ENCODE results near the gene SMARCD2.
"Not testable (repeated sequence)": the region's sequence is repeated elsewhere in the genome, so short reads cannot be mapped to it uniquely, and the experiment has no call there.

The SMARCD2 gene

DNA sequence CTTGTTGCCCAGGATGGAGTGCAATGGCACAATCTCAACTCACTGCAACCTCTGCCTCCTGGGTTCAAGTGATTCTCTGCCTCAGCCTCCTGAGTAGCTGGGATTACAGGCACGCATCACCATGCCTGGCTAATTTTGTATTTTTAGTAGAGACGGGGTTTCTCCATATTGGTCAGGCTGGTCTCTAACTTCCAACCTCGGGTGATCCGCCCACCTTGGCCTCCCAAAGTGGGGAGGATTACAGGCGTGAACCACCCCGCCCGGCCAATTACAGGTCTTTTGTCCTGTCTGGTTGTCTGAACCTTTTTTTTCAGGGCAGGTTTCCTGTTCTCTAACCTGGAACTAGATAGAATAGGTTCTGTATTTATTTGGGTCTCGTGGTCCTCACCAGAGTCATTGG, 13.9 kb upstream of the SMARCD2 start:
- not testable (repeated sequence) for H2BK12ac ChIP-seq (ENCODE audit: low read length); H3K9ac ChIP-seq (ENCODE audit: low read length); H3K14ac ChIP-seq (ENCODE audit: low read length); H3K23ac ChIP-seq (ENCODE audit: low read length); H2AFZ ChIP-seq (ENCODE audit: insufficient read depth, low read length, poor library complexity); H3K36me3 ChIP-seq (ENCODE audit: control insufficient read depth in 1 of 2, insufficient read depth in 2 of 2, low read length in 2 of 2); H3K4me3 ChIP-seq (ENCODE audit: low read depth, low read length); H3K27ac ChIP-seq (ENCODE audit: low read depth, low read length); H4K8ac ChIP-seq (ENCODE audit: low read depth, low read length); H3K18ac ChIP-seq (ENCODE audit: low read length); H3K9me3 ChIP-seq (ENCODE audit: insufficient read depth, low read depth, low read length); H2BK5ac ChIP-seq (ENCODE audit: low read depth, low read length, poor library complexity); H2AK5ac ChIP-seq (ENCODE audit: low read length); H3K4ac ChIP-seq (ENCODE audit: low read depth, low read length); H3K4me1 ChIP-seq (ENCODE audit: control insufficient read depth in 1 of 2, insufficient read depth in 2 of 2, low read length in 2 of 2); H3K79me1 ChIP-seq (ENCODE audit: low read length); H3K79me2 ChIP-seq (ENCODE audit: control insufficient read depth, insufficient read depth, low read length, poor library complexity); H3K27me3 ChIP-seq (ENCODE audit: insufficient read depth, low read length); DNase-seq; H2BK120ac ChIP-seq (ENCODE audit: insufficient read depth, low read length, poor library complexity); H3K4me2 ChIP-seq (ENCODE audit: low read length); H4K12ac ChIP-seq (ENCODE audit: low read depth, low read length); H4K91ac ChIP-seq (ENCODE audit: low read depth, low read length)
- no CpG with 5 or more reads among the region's 8 CpGs for WGBS (ENCODE audit: extremely low coverage, insufficient coverage, insufficient read length)

DNA sequence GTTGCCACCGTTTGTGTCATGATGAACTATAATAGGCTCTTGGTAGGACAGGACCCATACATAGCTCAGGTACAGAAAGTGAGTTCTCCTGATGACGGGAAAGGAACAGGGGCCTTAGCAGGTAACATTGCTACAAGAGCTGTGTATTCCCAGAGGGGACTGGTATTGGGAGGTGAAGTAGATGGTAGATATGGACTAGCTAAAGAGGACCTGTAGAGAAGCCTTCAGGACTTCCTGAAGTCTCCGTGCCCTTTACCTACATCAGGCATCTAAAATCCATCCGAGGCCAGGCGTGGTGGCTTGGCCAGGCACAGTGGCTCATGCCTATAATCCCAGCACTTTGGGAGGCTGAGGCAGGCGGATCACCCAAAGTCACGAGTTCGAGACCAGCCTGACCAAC, 12.7 kb upstream of the SMARCD2 start:
- H3K9me3 ChIP-seq (ENCODE audit: insufficient read depth, low read depth, low read length) = no peaks in the 10 kb centered on the region
- no peak overlapping the region for H2AK5ac ChIP-seq (ENCODE audit: low read length)
- H2BK120ac ChIP-seq (ENCODE audit: insufficient read depth, low read length, poor library complexity) = no peak overlapping the region
- no peak overlapping the region for H2BK12ac ChIP-seq (ENCODE audit: low read length)
- no peak overlapping the region for H3K23ac ChIP-seq (ENCODE audit: low read length)
- no peak overlapping the region for H3K14ac ChIP-seq (ENCODE audit: low read length)
- H3K4me2 ChIP-seq (ENCODE audit: low read length) = no peak overlapping the region
- H3K36me3 ChIP-seq (ENCODE audit: control insufficient read depth in 1 of 2, insufficient read depth in 2 of 2, low read length in 2 of 2) = no peaks in the 10 kb centered on the region
- H3K79me1 ChIP-seq (ENCODE audit: low read length) = no peaks in the 10 kb centered on the region
- DNase-seq = no peak
- no peaks in the 10 kb centered on the region for H3K79me2 ChIP-seq (ENCODE audit: control insufficient read depth, insufficient read depth, low read length, poor library complexity)
- H4K12ac ChIP-seq (ENCODE audit: low read depth, low read length) = no peak overlapping the region
- no peak overlapping the region for H3K9ac ChIP-seq (ENCODE audit: low read length)
- no CpG with 5 or more reads among the region's 8 CpGs for WGBS (ENCODE audit: extremely low coverage, insufficient coverage, insufficient read length)
- no peak overlapping the region for H3K27ac ChIP-seq (ENCODE audit: low read depth, low read length)
- H2BK5ac ChIP-seq (ENCODE audit: low read depth, low read length, poor library complexity) = no peak overlapping the region
- H3K27me3 ChIP-seq (ENCODE audit: insufficient read depth, low read length) = no peaks in the 10 kb centered on the region
- H2AFZ ChIP-seq (ENCODE audit: insufficient read depth, low read length, poor library complexity) = no peak overlapping the region
- H3K4ac ChIP-seq (ENCODE audit: low read depth, low read length) = no peak overlapping the region
- H3K4me3 ChIP-seq (ENCODE audit: low read depth, low read length) = no peak overlapping the region
- no peak overlapping the region for H4K91ac ChIP-seq (ENCODE audit: low read depth, low read length)
- H3K4me1 ChIP-seq (ENCODE audit: control insufficient read depth in 1 of 2, insufficient read depth in 2 of 2, low read length in 2 of 2) = no peaks in the 10 kb centered on the region
- no peak overlapping the region for H3K18ac ChIP-seq (ENCODE audit: low read length)
- H4K8ac ChIP-seq (ENCODE audit: low read depth, low read length) = no peak overlapping the region

DNA sequence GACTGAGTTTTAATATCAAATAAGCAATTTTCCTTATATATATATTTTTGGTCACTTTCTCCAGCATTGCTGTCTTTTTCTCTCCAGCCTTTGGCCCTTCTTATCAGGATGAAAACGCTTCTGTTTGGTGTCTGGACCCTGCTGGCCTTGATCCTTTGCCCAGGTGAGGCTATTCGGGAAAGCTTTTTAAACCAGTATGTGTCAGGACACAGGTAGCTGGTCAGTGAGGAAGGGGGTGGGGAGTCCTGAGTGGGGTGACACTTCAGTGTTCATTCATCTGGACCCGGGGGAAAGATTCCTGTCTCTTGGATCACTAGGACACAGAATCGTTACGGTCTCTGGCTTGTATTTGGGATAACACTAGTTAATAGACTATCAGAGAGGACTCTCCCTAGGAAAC, 12.2 kb upstream of the SMARCD2 start:
- DNase-seq = no peak
- Histone ChIP-seq H4K12ac (ENCODE audit: low read depth, low read length) (no peak overlapping the region), H3K18ac (ENCODE audit: low read length) (no peak overlapping the region), H4K91ac (ENCODE audit: low read depth, low read length) (no peak overlapping the region), H3K79me1 (ENCODE audit: low read length) (no peaks in the 10 kb centered on the region), H4K8ac (ENCODE audit: low read depth, low read length) (no peak overlapping the region), H3K9ac (ENCODE audit: low read length) (no peak overlapping the region), H3K4me1 (ENCODE audit: control insufficient read depth in 1 of 2, insufficient read depth in 2 of 2, low read length in 2 of 2) (no peaks in the 10 kb centered on the region), H3K23ac (ENCODE audit: low read length) (no peak overlapping the region), H2BK12ac (ENCODE audit: low read length) (no peak overlapping the region), H3K4ac (ENCODE audit: low read depth, low read length) (no peak overlapping the region), H3K4me3 (ENCODE audit: low read depth, low read length) (no peak overlapping the region), H2AK5ac (ENCODE audit: low read length) (no peak overlapping the region), H3K27ac (ENCODE audit: low read depth, low read length) (no peak overlapping the region), H2BK5ac (ENCODE audit: low read depth, low read length, poor library complexity) (no peak overlapping the region), H3K27me3 (ENCODE audit: insufficient read depth, low read length) (no peaks in the 10 kb centered on the region), H3K79me2 (ENCODE audit: control insufficient read depth, insufficient read depth, low read length, poor library complexity) (no peaks in the 10 kb centered on the region), H2BK120ac (ENCODE audit: insufficient read depth, low read length, poor library complexity) (no peak overlapping the region), H3K14ac (ENCODE audit: low read length) (no peak overlapping the region), H2AFZ (ENCODE audit: insufficient read depth, low read length, poor library complexity) (no peak overlapping the region), H3K36me3 (ENCODE audit: control insufficient read depth in 1 of 2, insufficient read depth in 2 of 2, low read length in 2 of 2) (no peaks in the 10 kb centered on the region), H3K9me3 (ENCODE audit: insufficient read depth, low read depth, low read length) (peaks cover under 1% of the 10 kb centered on the region), H3K4me2 (ENCODE audit: low read length) (no peak overlapping the region)
- no CpG with 5 or more reads among the region's 5 CpGs for WGBS (ENCODE audit: extremely low coverage, insufficient coverage, insufficient read length)

DNA sequence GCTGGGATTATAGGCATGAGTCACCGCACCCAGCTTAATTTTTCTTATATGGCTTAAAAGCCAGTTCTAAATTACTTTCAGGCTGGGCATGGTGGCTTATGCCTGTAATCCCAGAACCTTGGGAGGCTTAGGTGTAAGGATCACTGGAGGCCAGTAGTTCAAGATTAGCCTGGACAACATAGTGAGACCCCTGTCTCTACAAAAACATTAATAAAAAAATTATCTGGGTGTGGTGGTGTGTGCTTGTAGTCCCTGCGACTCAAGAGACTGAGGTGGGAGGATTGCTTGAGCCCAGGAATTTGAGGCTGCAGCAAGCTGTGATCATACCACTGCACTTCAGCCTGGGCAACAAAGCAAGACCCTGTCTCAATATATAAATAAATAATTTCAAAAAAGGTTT, 10.8 kb upstream of the SMARCD2 start:
- Histone ChIP-seq H2BK5ac (ENCODE audit: low read depth, low read length, poor library complexity) (no peak overlapping the region), H2BK120ac (ENCODE audit: insufficient read depth, low read length, poor library complexity) (no peak overlapping the region), H3K4me2 (ENCODE audit: low read length) (no peak overlapping the region), H3K79me2 (ENCODE audit: control insufficient read depth, insufficient read depth, low read length, poor library complexity) (no peaks in the 10 kb centered on the region), H2AFZ (ENCODE audit: insufficient read depth, low read length, poor library complexity) (no peak overlapping the region), H3K27ac (ENCODE audit: low read depth, low read length) (no peak overlapping the region), H2BK12ac (ENCODE audit: low read length) (no peak overlapping the region), H3K18ac (ENCODE audit: low read length) (no peak overlapping the region), H2AK5ac (ENCODE audit: low read length) (no peak overlapping the region), H4K12ac (ENCODE audit: low read depth, low read length) (no peak overlapping the region), H3K9me3 (ENCODE audit: insufficient read depth, low read depth, low read length) (peaks cover 9% of the 10 kb centered on the region), H3K36me3 (ENCODE audit: control insufficient read depth in 1 of 2, insufficient read depth in 2 of 2, low read length in 2 of 2) (no peaks in the 10 kb centered on the region), H3K4ac (ENCODE audit: low read depth, low read length) (no peak overlapping the region), H3K4me1 (ENCODE audit: control insufficient read depth in 1 of 2, insufficient read depth in 2 of 2, low read length in 2 of 2) (peaks cover 0 to 3% of the 10 kb centered on the region in 2 experiments), H3K79me1 (ENCODE audit: low read length) (peaks cover 3% of the 10 kb centered on the region), H4K8ac (ENCODE audit: low read depth, low read length) (no peak overlapping the region), H3K4me3 (ENCODE audit: low read depth, low read length) (no peak overlapping the region), H3K23ac (ENCODE audit: low read length) (no peak overlapping the region), H3K9ac (ENCODE audit: low read length) (no peak overlapping the region), H4K91ac (ENCODE audit: low read depth, low read length) (no peak overlapping the region), H3K14ac (ENCODE audit: low read length) (no peak overlapping the region), H3K27me3 (ENCODE audit: insufficient read depth, low read length) (no peaks in the 10 kb centered on the region)
- no CpG with 5 or more reads among the region's 2 CpGs for WGBS (ENCODE audit: extremely low coverage, insufficient coverage, insufficient read length)
- DNase-seq = no peak
